HL-60/S4 treated with phorbol 12-myristate 13-acetate at 8.2 ng/mL for 4 days and 3 days (cell line): ENCODE data around the gene RAPGEF5.

Experiments
- in situ Hi-C: fragments of 300-500 bp; cut with MboI; formaldehyde crosslinking; loops from 2 replicates; pipeline ENCODE4 v1.15.0; 2022; ENCODE audit warnings: low sequenced_read_pairs

The RAPGEF5 gene

DNA sequence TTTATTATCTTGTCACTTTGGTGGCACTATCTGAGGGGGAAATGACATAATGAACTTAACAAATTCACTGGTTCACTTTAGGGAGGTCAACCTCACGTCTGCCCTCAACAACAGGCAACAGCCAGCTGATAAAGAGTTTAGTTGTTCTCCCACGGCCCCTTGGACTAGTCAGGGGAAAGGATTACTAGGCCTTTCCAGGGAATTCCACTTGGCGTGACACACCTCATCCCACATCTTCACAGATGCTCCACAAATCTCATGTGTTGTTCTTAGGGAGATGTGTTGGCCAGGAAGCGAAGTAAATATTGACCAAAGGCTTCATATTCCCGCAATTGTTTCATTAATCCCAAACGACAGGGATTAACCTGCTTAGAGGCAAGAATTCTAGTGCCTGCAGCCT, 227.8 kb downstream of the RAPGEF5 start:
- in situ Hi-C loops: no loop called here

- in situ Hi-C loops: no loop called here
Measured at GRCh38 chr7:22128528-22128920, 228.4 kb downstream of the RAPGEF5 start.

GRCh38 chr7:22127835-22128527, 229.0 kb downstream of the RAPGEF5 start:
- in situ Hi-C loops: no loop called here

DNA sequence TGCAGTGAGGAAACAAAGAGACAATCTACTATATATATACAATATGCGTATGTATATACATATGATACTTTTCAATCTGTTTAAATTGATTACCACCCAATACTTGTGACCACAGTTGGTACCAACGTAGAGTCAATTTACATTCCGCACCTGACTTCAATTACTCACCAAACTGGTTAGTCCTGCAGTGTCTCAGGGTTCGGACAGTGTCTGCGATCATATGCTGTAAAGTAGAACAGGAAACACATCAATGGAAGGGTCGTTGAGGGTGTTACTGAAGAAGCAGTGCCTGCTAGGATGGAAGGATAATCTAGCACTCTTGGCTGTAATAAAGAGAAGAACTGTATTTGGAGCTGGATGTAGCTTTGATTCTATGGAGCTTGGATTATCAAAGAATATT, 231.5 kb downstream of the RAPGEF5 start:
- in situ Hi-C loops: no loop called here

DNA sequence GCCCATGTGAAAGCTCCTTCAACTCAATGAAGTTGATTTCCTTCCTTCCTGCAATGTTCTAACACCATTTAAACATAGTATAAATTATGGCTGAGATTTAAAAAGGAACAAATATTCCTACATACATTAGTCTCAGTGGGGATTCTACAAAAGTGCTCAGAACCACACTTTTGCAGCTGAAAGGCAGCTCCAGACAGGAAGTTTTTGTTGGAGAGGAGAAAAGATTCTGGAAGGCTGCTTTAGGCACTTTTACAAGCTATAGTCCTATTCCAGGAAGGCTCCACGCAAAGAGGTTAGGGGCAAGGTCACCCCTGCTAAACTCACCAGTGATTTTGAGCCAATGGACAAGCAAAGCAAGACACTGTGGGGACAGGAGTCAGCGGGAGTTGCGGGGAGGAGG, 232.0 kb downstream of the RAPGEF5 start:
- in situ Hi-C loops: no loop called here

- in situ Hi-C loops: no loop called here
Measured at GRCh38 chr7:22123139-22123538, 233.8 kb downstream of the RAPGEF5 start.

GRCh38 chr7:22121702-22122474, 235.1 kb downstream of the RAPGEF5 start:
- in situ Hi-C loops: no loop called here

DNA sequence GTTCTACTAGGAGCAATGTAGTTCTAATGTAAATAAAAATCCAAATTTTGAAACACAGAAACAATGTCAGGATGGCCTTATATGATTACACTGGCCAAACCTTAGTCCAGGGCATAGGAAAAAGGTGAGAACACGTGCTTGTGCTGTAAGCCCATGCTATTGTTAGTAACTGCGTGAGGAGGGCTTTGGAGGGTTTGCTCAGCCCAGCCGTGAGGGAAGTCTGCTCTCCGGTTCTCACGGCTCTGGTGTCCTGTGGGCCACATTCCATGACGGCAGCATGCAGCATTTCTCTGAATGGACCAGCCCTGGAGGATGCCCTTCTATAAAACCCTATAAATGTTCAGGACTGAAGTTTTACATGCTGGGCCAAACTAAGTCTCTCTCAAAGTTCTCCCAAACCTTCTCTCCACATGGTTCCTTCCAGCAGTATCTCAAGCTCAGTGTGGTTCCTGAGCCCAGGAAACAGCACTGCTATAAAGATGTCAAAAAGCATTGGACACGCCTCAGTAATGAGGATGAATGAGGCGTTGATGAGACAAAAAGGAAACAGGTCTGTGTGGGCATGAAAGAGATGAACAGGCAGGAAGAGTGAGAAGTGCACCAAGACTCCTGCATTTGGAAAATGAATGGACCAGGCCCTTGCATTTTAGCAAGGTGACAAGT, 236.4 kb downstream of the RAPGEF5 start:
- in situ Hi-C loops: no loop called here

- in situ Hi-C loops: no loop called here
Measured at GRCh38 chr7:22117222-22117621, 239.7 kb downstream of the RAPGEF5 start.

- in situ Hi-C loops: no loop called here
Measured at GRCh38 chr7:22116451-22117030, 240.4 kb downstream of the RAPGEF5 start.

DNA sequence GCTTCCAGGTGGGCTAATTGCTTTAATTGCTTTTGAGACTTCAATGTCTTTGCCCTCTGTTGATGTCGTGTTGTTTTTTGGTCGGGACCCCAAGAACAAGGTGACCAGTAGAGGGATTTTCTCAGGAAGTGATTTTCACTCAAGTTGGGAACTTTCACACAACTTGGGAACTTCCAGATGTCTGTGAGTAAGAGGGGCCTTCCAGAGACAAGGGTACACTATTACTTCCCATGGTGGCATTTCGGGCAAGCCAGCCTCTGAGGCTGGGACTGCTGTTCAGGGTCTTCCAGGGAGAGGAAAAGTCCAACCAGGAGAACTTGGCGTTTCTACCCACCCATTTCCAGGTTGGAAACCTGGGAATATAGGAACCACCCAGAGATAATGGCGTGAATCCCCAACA, 241.3 kb downstream of the RAPGEF5 start:
- in situ Hi-C loops: no loop called here

- in situ Hi-C loops: no loop called here
Measured at GRCh38 chr7:22114440-22114981, 242.4 kb downstream of the RAPGEF5 start.

- in situ Hi-C loops: no loop called here
Measured at GRCh38 chr7:22113041-22113440, 243.9 kb downstream of the RAPGEF5 start.

GRCh38 chr7:22111661-22112060, 245.3 kb downstream of the RAPGEF5 start:
- in situ Hi-C loops: no loop called here

DNA sequence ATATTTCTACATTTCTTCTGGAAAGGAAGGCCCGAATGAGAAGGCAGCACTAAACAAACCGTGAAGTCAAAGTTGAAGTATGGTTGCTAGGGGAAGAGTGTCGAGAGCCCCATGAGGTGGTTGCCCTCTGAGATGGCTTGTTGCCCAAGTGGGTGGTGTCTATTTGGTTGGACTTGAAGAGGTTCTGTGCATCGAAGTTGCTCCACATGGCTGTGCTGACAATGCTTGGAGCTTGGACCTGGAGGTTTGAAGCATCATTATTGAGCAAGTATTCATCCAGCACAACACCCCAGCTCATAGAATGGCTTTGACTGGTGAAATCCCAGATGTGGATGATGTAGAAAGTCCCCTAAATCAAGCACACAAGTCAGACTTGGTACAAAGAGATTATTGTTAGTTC, 246.1 kb downstream of the RAPGEF5 start:
- in situ Hi-C loops: no loop called here

GRCh38 chr7:22110227-22110839, 246.6 kb downstream of the RAPGEF5 start:
- in situ Hi-C loops: no loop called here

DNA sequence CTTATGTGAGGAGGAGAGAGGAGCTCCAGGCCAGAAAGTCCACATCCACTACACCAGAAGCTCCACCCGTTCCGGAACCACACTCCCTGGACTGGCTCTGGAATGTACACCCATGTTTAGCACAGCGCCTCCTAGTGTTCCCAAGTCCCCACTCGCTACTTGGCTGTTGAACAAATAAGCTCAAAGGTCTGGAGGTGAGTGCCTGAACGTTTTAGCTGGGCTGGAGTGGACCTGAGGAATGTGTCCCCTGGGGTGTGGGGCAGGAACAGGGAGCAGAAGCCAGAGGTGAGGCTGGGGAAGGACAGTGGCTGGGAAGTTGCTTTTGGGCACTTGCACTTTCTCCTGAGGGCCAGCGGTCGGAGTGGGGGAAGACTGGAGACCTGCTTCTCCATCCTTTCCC, 247.2 kb downstream of the RAPGEF5 start:
- in situ Hi-C loops: loop anchor here (5.0 kb wide), 1 partner anchor 378 kb away; no protein-coding TSS in a partner anchor

- in situ Hi-C loops: loop anchor here (5.0 kb wide), 1 partner anchor 379 kb away; no protein-coding TSS in a partner anchor
Measured at GRCh38 chr7:22108151-22108845, 248.7 kb downstream of the RAPGEF5 start.

GRCh38 chr7:22105550-22105949, 251.4 kb downstream of the RAPGEF5 start:
- in situ Hi-C loops: loop anchor here (5.0 kb wide), 1 partner anchor 382 kb away; no protein-coding TSS in a partner anchor
